Panc1 (cell line): ENCODE measurements around the gene AMD1. TPM values are rescaled to one million over a fixed set of nuclear protein-coding genes. Genes with fewer than 3 reads are reported as not detected.

Source experiments
- ATAC-seq: fragments of 200-7000 bp; cut with Tn5 transposase; 2 replicates; pipeline ENCODE4 v1.9.1; 2020; ENCODE audit warnings: mild to moderate bottlenecking, moderate library complexity
- BruUV-seq: library from RNA; stranded (reverse); fragments of 400-500 nt; replicated peaks from 2 replicates; lab custom pipeline; 2021; lab: Mats Ljungman, UMichigan
- CTCF ChIA-PET: fragments of 300-600 bp; sonication (Branson Sonifier 250); formaldehyde crosslinking; loops from one replicate; lab custom pipeline; 2022; ENCODE audit warnings: antibody characterized with exemption; lab: Charles Lee
- POLR2A ChIA-PET: fragments of 300-600 bp; sonication (Branson Sonifier 250); formaldehyde crosslinking; loops from one replicate; lab custom pipeline; 2022; ENCODE audit warnings: antibody characterized with exemption; lab: Charles Lee
- DNase-seq: peaks from one replicate; pipeline ENCODE4 v3.0.0-alpha.2; 2010; ENCODE audit warnings: low read depth, low spot score
- H3K27ac ChIP-seq: 2 replicates; pipeline ENCODE4 v1.5.1; 2011; ENCODE audit warnings: mild to moderate bottlenecking, low read length, inconsistent platforms
- H3K27me3 ChIP-seq: fragments of 200-500 bp; sonication (Bioruptor generic); 2 replicates; pipeline ENCODE4 v1.6.0; 2014; ENCODE audit warnings: low read length, inconsistent platforms; ENCODE audit not compliant: control insufficient read depth, insufficient read depth
- H3K36me3 ChIP-seq: fragments of 200-500 bp; sonication (Bioruptor generic); 2 replicates; pipeline ENCODE4 v1.5.1; 2014; ENCODE audit warnings: inconsistent platforms, mild to moderate bottlenecking, low read length, moderate library complexity; ENCODE audit not compliant: control insufficient read depth, insufficient read depth
- H3K4me1 ChIP-seq: 2 replicates; pipeline ENCODE4 v1.5.1; 2011; ENCODE audit warnings: inconsistent platforms, mild to moderate bottlenecking, low read length, moderate library complexity; ENCODE audit not compliant: control insufficient read depth, insufficient read depth
- H3K4me3 ChIP-seq, 2 experiments: 2 replicates each; pipeline ENCODE4 v1.5.1; 2011 to 2012; ENCODE audit warnings: low read depth in 2 of 2, low read length in 2 of 2, mild to moderate bottlenecking in 2 of 2, inconsistent platforms in 1 of 2, moderate library complexity in 1 of 2
- H3K9me3 ChIP-seq: fragments of 200-500 bp; sonication (Bioruptor generic); 2 replicates; pipeline ENCODE4 v1.5.1; 2014; ENCODE audit warnings: low read depth, mild to moderate bottlenecking, inconsistent platforms, low read length, moderate library complexity; ENCODE audit not compliant: control insufficient read depth, insufficient read depth
- CTCF ChIP-seq: fragments of 450-650 bp; IDR thresholded peaks from 2 replicates; pipeline ENCODE4 v1.5.1; 2017; ENCODE audit warnings: mild to moderate bottlenecking
- POLR2AphosphoS5 ChIP-seq: IDR thresholded peaks from 2 replicates; pipeline ENCODE4 v1.6.1; 2012; ENCODE audit warnings: mild to moderate bottlenecking, low read depth, low read length, moderate library complexity
- REST ChIP-seq, 2 experiments: IDR thresholded peaks; 2 replicates each; pipeline ENCODE4 v1.6.1; 2011 to 2012; ENCODE audit warnings: low read depth in 2 of 2, control low read depth in 1 of 2, low read length in 1 of 2, mild to moderate bottlenecking in 1 of 2, moderate library complexity in 1 of 2; ENCODE audit not compliant: insufficient read depth in 1 of 2
- SIN3A ChIP-seq: IDR thresholded peaks from 2 replicates; pipeline ENCODE4 v1.6.1; 2012; ENCODE audit warnings: low read depth, mild to moderate bottlenecking, low read length, moderate library complexity, borderline replicate concordance; ENCODE audit not compliant: insufficient read depth
- TCF7L2 ChIP-seq: IDR thresholded peaks from 2 replicates; pipeline ENCODE4 v1.6.1; 2011; ENCODE audit warnings: mild to moderate bottlenecking, low read depth, low read length, inconsistent platforms
- in situ Hi-C: cut with HindIII; loops from 2 replicates; pipeline ENCODE4 v1.10.0; 2016; ENCODE audit warnings: low sequenced_read_pairs, low pct_unique_long_range_greater_than_20kb
- intact Hi-C: fragments of 100-400 bp; cut with micrococcal nuclease; formaldehyde crosslinking; loops from one replicate; pipeline ENCODE4 v1.10.0; 2022; ENCODE audit not compliant: unreplicated experiment
- total RNA-seq: library from RNA; stranded (reverse); gene quantifications from one replicate; pipeline ENCODE4 v1.2.1, GENCODE V29; 2021; ENCODE audit not compliant: unreplicated experiment

AMD1 gene
- total RNA-seq, 1 experiment from 2014 or later = 81.7 TPM

- no peak for TF ChIP-seq POLR2AphosphoS5
- TF ChIP-seq TCF7L2 = no peak
- TF ChIP-seq SIN3A = no peak
- no peak for TF ChIP-seq REST (IDR thresholded peaks at IDR 0.05; ENCODE audit: insufficient read depth in 1 of 2, low read depth in 2 of 2, low read length in 1 of 2)
- TF ChIP-seq CTCF = no peak
- in situ Hi-C loops = no loop called here
- no peak for ATAC-seq
- no TSS peak for BruUV-seq
- intact Hi-C loops = no loop called here
- no peaks in the 10 kb centered on the region for H3K27me3 ChIP-seq
- ChIA-PET POLR2A (interaction anchor here (1.1 kb wide), 1 partner anchor 21 kb away, joined by 3 read pairs; no protein-coding TSS in a partner anchor), CTCF (interaction anchor here (0.6 kb wide), 2 partner anchors 10 to 21 kb away, joined by 3 to 5 read pairs; partner anchors contain the start of gene AMD1)
- no peaks in the 10 kb centered on the region for H3K36me3 ChIP-seq
- no peaks in the 10 kb centered on the region for H3K9me3 ChIP-seq
- no peak for DNase-seq
- H3K4me1 ChIP-seq = no peaks in the 10 kb centered on the region
- no peak overlapping the region for H3K4me3 ChIP-seq
- H3K27ac ChIP-seq = no peak overlapping the region
Observed at GRCh38 chr6:110864824-110865223, 9.8 kb upstream of the AMD1 start.

GRCh38 chr6:110874880-110875547 lies 429 bp downstream of the AMD1 start:
- ChIA-PET POLR2A (interaction anchor here (0.5 to 4.6 kb wide), 29 partner anchors 15 to 1807 kb away, joined by 3 to 98 read pairs (median 4); partner anchors contain the start of genes CDK19 and RPF2), CTCF (interaction anchor here (0.7 to 1.1 kb wide), 4 partner anchors 11 to 314 kb away, joined by 4 to 6 read pairs (median 5); partner anchors contain the start of gene CDK19)
- BruUV-seq = TSS peak; percentile 89
- Histone ChIP-seq H3K27ac (peak overlapping the region; percentile 86), H3K27me3 (no peaks in the 10 kb centered on the region), H3K36me3 (no peaks in the 10 kb centered on the region; the same call in 1 of the 2 replicates), H3K9me3 (no peaks in the 10 kb centered on the region), H3K4me1 (peaks cover 32% of the 10 kb centered on the region), H3K4me3 (peak overlapping the region; percentile 85 to 88)
- DNase-seq (no peak), ATAC-seq (peak; percentile 27)
- in situ Hi-C loops (loop anchor here (5.0 to 10.0 kb wide), 2 partner anchors 200 to 343 kb away; no protein-coding TSS in a partner anchor), intact Hi-C loops (no loop called here)
- TF ChIP-seq SIN3A (0 out of 2 replicates have a peak, but pooled peaks have one; percentile 71), POLR2AphosphoS5 (no peak), REST (IDR thresholded peaks at IDR 0.05; ENCODE audit: insufficient read depth in 1 of 2, low read depth in 2 of 2, low read length in 1 of 2) (peak in 1 of 2 experiments; percentile 45; a peak in 1 of 4 replicates), TCF7L2 (no peak)
